Endodermal cell (in vitro differentiated cells): ENCODE measurements around the gene RESP18. TPM values are rescaled to one million over a fixed set of nuclear protein-coding genes. Genes with fewer than 3 reads are reported as not detected.

ENCODE experiments used
- DNase-seq: peaks from one replicate; pipeline ENCODE4 v3.0.0-alpha.2; 2017
- H3K27ac ChIP-seq: 2 replicates; pipeline ENCODE4 v1.5.1; 2013; ENCODE audit warnings: mild to moderate bottlenecking, low read depth, low read length, moderate library complexity
- H3K27me3 ChIP-seq: 2 replicates; pipeline ENCODE4 v1.6.1; 2013; ENCODE audit warnings: mild to moderate bottlenecking, low read length, moderate library complexity; ENCODE audit not compliant: insufficient read depth, control insufficient read depth, poor library complexity, severe bottlenecking
- H3K36me3 ChIP-seq: 2 replicates; pipeline ENCODE4 v1.7.0; 2013; ENCODE audit warnings: mild to moderate bottlenecking, low read length, moderate library complexity; ENCODE audit not compliant: control insufficient read depth, insufficient read depth
- H3K4me1 ChIP-seq: one replicate; pipeline ENCODE4 v1.7.0; 2013; ENCODE audit warnings: low read length; ENCODE audit not compliant: control insufficient read depth, insufficient read depth
- H3K4me3 ChIP-seq: 2 replicates; pipeline ENCODE4 v1.5.1; 2013; ENCODE audit warnings: mild to moderate bottlenecking, low read length, moderate library complexity
- H3K9ac ChIP-seq: 2 replicates; pipeline ENCODE4 v1.6.1; 2013; ENCODE audit warnings: mild to moderate bottlenecking, low read length, moderate library complexity; ENCODE audit not compliant: poor library complexity, severe bottlenecking; ENCODE audit errors: extremely low read depth
- H3K9me3 ChIP-seq: 2 replicates; pipeline ENCODE4 v1.6.1; 2013; ENCODE audit warnings: mild to moderate bottlenecking, low read length, moderate library complexity; ENCODE audit not compliant: control insufficient read depth
- H3K27ac Mint-ChIP-seq: 2 replicates; pipeline ENCODE4 v1.8.0; 2020; ENCODE audit warnings: mixed read lengths
- H3K27me3 Mint-ChIP-seq: 2 replicates; pipeline ENCODE4 v1.8.0; 2021; ENCODE audit warnings: mild to moderate bottlenecking, mixed read lengths; ENCODE audit not compliant: insufficient read depth
- H3K36me3 Mint-ChIP-seq: 2 replicates; pipeline ENCODE4 v1.8.0; 2020; ENCODE audit warnings: low read depth, mixed read lengths
- H3K4me1 Mint-ChIP-seq: 2 replicates; pipeline ENCODE4 v1.8.0; 2020; ENCODE audit warnings: mixed read lengths
- H3K4me3 Mint-ChIP-seq: 2 replicates; pipeline ENCODE4 v1.8.0; 2020; ENCODE audit warnings: mild to moderate bottlenecking, moderate library complexity, mixed read lengths
- H3K9me3 Mint-ChIP-seq: 2 replicates; pipeline ENCODE4 v1.8.0; 2020; ENCODE audit warnings: mild to moderate bottlenecking, mixed read lengths
- CTCF ChIP-seq: fragments of 200-600 bp; sonication (generic); conservative IDR thresholded peaks from 2 replicates; pipeline ENCODE4 v1.5.0; 2021; ENCODE audit warnings: antibody characterized with exemption, mild to moderate bottlenecking
- WGBS, 2 experiments: methylation state at CpG; one replicate each; pipeline versions ENCODE4 v1.1.5 to v1.1.7; 2013; ENCODE audit warnings: missing lambda C conversion rate in 2 of 2, mixed read lengths in 1 of 2; ENCODE audit not compliant: insufficient coverage in 1 of 2, insufficient read length in 1 of 2; 5-methylcytosine and 5-hydroxymethylcytosine counted together
- total RNA-seq, 2 donors: library from RNA; stranded (reverse); fragmentation: NEBNext Ultra II Directional in 1 of 2; extraction: Animal tissue kit (Norgen Biotek cat#: 25700) in 1 of 2; gene quantifications; 2 replicates in 1 of 2; 3 replicates in 1 of 2; pipeline ENCODE4 v1.2.1, GENCODE V29; 2021

Gene RESP18
- total RNA-seq, 2 donors from 2014 or later = not detected

- Mint-ChIP-seq H3K9me3 (no peaks in the 10 kb centered on the region), H3K27ac (no peak overlapping the region), H3K27me3 (peaks cover 32% of the 10 kb centered on the region), H3K4me3 (no peak overlapping the region), H3K36me3 (no peaks in the 10 kb centered on the region), H3K4me1 (no peaks in the 10 kb centered on the region)
- TF ChIP-seq CTCF = no peak
- no peaks in the 10 kb centered on the region for H3K4me1 ChIP-seq
- no peaks in the 10 kb centered on the region for H3K9me3 ChIP-seq
- no peak for DNase-seq
- H3K27ac ChIP-seq = no peak overlapping the region
- peaks cover 9% of the 10 kb centered on the region for H3K27me3 ChIP-seq
- WGBS, 2 experiments = 88 to 90% methylated on average over 2 to 7 of the region's 7 CpGs
- H3K9ac ChIP-seq = no peak overlapping the region
- H3K36me3 ChIP-seq = no peaks in the 10 kb centered on the region
- no peak overlapping the region for H3K4me3 ChIP-seq
These were observed 41.1 kb downstream of the RESP18 start for GRCh38 chr2:219291394-219291793.

GRCh38 chr2:219290381-219291171 is 42.0 kb downstream of the RESP18 start:
- no peak for TF ChIP-seq CTCF

GRCh38 chr2:219289537-219290361 is 42.8 kb downstream of the RESP18 start:
- Histone ChIP-seq H3K4me3 (no peak overlapping the region), H3K9ac (no peak overlapping the region), H3K27ac (no peak overlapping the region), H3K27me3 (no peaks in the 10 kb centered on the region), H3K36me3 (peaks cover under 1% of the 10 kb centered on the region), H3K9me3 (no peaks in the 10 kb centered on the region), H3K4me1 (no peaks in the 10 kb centered on the region)
- Mint-ChIP-seq H3K4me3 (no peak overlapping the region), H3K27ac (no peak overlapping the region), H3K4me1 (peaks cover 3% of the 10 kb centered on the region), H3K36me3 (peaks cover 2% of the 10 kb centered on the region), H3K9me3 (no peaks in the 10 kb centered on the region), H3K27me3 (peaks cover 18% of the 10 kb centered on the region)
- no peak for DNase-seq
- 88 to 94% methylated on average over 10 to 16 of the region's 16 CpGs for WGBS, 2 experiments
- TF ChIP-seq CTCF = no peak

More at GRCh38 chr2:219290381-219291171, 42.0 kb downstream of the RESP18 start:
- Histone ChIP-seq H3K36me3 (no peaks in the 10 kb centered on the region), H3K27me3 (peaks cover 4% of the 10 kb centered on the region), H3K9me3 (no peaks in the 10 kb centered on the region), H3K27ac (no peak overlapping the region), H3K4me1 (no peaks in the 10 kb centered on the region), H3K9ac (no peak overlapping the region), H3K4me3 (no peak overlapping the region)
- Mint-ChIP-seq H3K4me1 (peaks cover 3% of the 10 kb centered on the region), H3K27me3 (peaks cover 25% of the 10 kb centered on the region), H3K9me3 (no peaks in the 10 kb centered on the region), H3K4me3 (no peak overlapping the region), H3K36me3 (no peaks in the 10 kb centered on the region), H3K27ac (no peak overlapping the region)
- DNase-seq = no peak
- WGBS, 2 experiments = 90 to 93% methylated on average over 2 to 16 of the region's 16 CpGs
